ENCODE data around the gene SHISA6. TPM values are rescaled to one million over a fixed set of nuclear protein-coding genes. Genes with fewer than 3 reads are reported as not detected.

SHISA6 gene
- total RNA-seq, 1 experiment from 2014 or later: 40.0 TPM

- no peaks in the 10 kb centered on the region for H3K9me3 ChIP-seq (ENCODE audit: low read depth, low read length, poor library complexity, severe bottlenecking)
- H3K27ac ChIP-seq (ENCODE audit: low read depth, low read length, poor library complexity, severe bottlenecking): peak overlapping the region; percentile 32
- H3K4me3 ChIP-seq (ENCODE audit: low read depth, low read length, poor library complexity, severe bottlenecking): no peak overlapping the region
- no peaks in the 10 kb centered on the region for H3K36me3 ChIP-seq (ENCODE audit: insufficient read depth, low read length, poor library complexity, severe bottlenecking)
- no peaks in the 10 kb centered on the region for H3K27me3 ChIP-seq (replicated peaks; ENCODE audit: insufficient read depth, low read depth, low read length, poor library complexity)
- ChIA-PET CTCF (no interaction called here), POLR2A (ENCODE audit: low non-redundant PET) (no interaction called here)
- TF ChIP-seq EZH2 (IDR thresholded peaks at IDR 0.05; ENCODE audit: borderline replicate concordance, low read depth, low read length, poor library complexity, severe bottlenecking): no peak
- TF ChIP-seq CTCF (conservative IDR thresholded peaks at IDR 0.05; ENCODE audit: low read depth, low read length): no peak
- intact Hi-C loops (cut with micrococcal nuclease; ENCODE audit: unreplicated experiment): no loop called here
- peaks cover 29% of the 10 kb centered on the region for H3K4me1 ChIP-seq (ENCODE audit: insufficient read depth, low read length, poor library complexity, severe bottlenecking)
- BruUV-seq (replicated peaks): no TSS peak
- DNase-seq (ENCODE audit: low spot score): peak; percentile 20
Measured at GRCh38 chr17:11363565-11364117, 122.6 kb downstream of the SHISA6 start.

GRCh38 chr17:11366272-11366850, 125.3 kb downstream of the SHISA6 start:
- POLR2A ChIA-PET (ENCODE audit: low non-redundant PET): no interaction called here
- TF ChIP-seq CTCF (conservative IDR thresholded peaks at IDR 0.05; ENCODE audit: low read depth, low read length) (no peak), EZH2 (IDR thresholded peaks at IDR 0.05; ENCODE audit: borderline replicate concordance, low read depth, low read length, poor library complexity, severe bottlenecking) (no peak)
- CTCF ChIA-PET: no interaction called here
- no peaks in the 10 kb centered on the region for H3K36me3 ChIP-seq (ENCODE audit: insufficient read depth, low read length, poor library complexity, severe bottlenecking)
- peaks cover 33% of the 10 kb centered on the region for H3K4me1 ChIP-seq (ENCODE audit: insufficient read depth, low read length, poor library complexity, severe bottlenecking)
- no peaks in the 10 kb centered on the region for H3K27me3 ChIP-seq (replicated peaks; ENCODE audit: insufficient read depth, low read depth, low read length, poor library complexity)
- no peak overlapping the region for H3K4me3 ChIP-seq (ENCODE audit: low read depth, low read length, poor library complexity, severe bottlenecking)
- no TSS peak for BruUV-seq (replicated peaks)
- DNase-seq (ENCODE audit: low spot score): peak; percentile 49
- no peaks in the 10 kb centered on the region for H3K9me3 ChIP-seq (ENCODE audit: low read depth, low read length, poor library complexity, severe bottlenecking)
- H3K27ac ChIP-seq (ENCODE audit: low read depth, low read length, poor library complexity, severe bottlenecking): peak overlapping the region; percentile 33
- intact Hi-C loops (cut with micrococcal nuclease; ENCODE audit: unreplicated experiment): no loop called here

- no peak for TF ChIP-seq CTCF (conservative IDR thresholded peaks at IDR 0.05; ENCODE audit: low read depth, low read length)
- POLR2A ChIA-PET (ENCODE audit: low non-redundant PET): interaction anchor here (0.6 kb wide), 1 partner anchor 120 kb away, joined by 3 read pairs; no protein-coding TSS in a partner anchor
- Histone ChIP-seq H3K4me3 (ENCODE audit: low read depth, low read length, poor library complexity, severe bottlenecking) (no peak overlapping the region), H3K4me1 (ENCODE audit: insufficient read depth, low read length, poor library complexity, severe bottlenecking) (peaks cover 22% of the 10 kb centered on the region), H3K27ac (ENCODE audit: low read depth, low read length, poor library complexity, severe bottlenecking) (no peak overlapping the region), H3K36me3 (ENCODE audit: insufficient read depth, low read length, poor library complexity, severe bottlenecking) (peaks cover 3% of the 10 kb centered on the region), H3K9me3 (ENCODE audit: low read depth, low read length, poor library complexity, severe bottlenecking) (no peaks in the 10 kb centered on the region), H3K27me3 (replicated peaks; ENCODE audit: insufficient read depth, low read depth, low read length, poor library complexity) (no peaks in the 10 kb centered on the region)
- CTCF ChIA-PET: no interaction called here
- DNase-seq (ENCODE audit: low spot score): peak; percentile 42
- intact Hi-C loops (cut with micrococcal nuclease; ENCODE audit: unreplicated experiment): no loop called here
- BruUV-seq (replicated peaks): no TSS peak
Measured at GRCh38 chr17:11369575-11369974, 128.6 kb downstream of the SHISA6 start.

Data from A673 (cell line).